PC-9 (cell line): Measurements from ENCODE around the gene STYXL2. TPM values are rescaled to one million over a fixed set of nuclear protein-coding genes. Genes with fewer than 3 reads are reported as not detected.
A peak's percentile ranks its signal among the peaks of the same experiment; 100 is the strongest.

Experiments used
- BruUV-seq: library from RNA; stranded (reverse); fragments of 400-500 nt; replicated peaks from 2 replicates; lab custom pipeline; 2021; lab: Mats Ljungman, UMichigan
- CTCF ChIA-PET: fragments of 300-600 bp; sonication (Branson Sonifier 250); formaldehyde crosslinking; loops from one replicate; lab custom pipeline; 2022; ENCODE audit warnings: antibody characterized with exemption; lab: Charles Lee
- POLR2A ChIA-PET: fragments of 300-600 bp; sonication (Branson Sonifier 250); formaldehyde crosslinking; loops from one replicate; lab custom pipeline; 2022; ENCODE audit warnings: antibody characterized with exemption; ENCODE audit not compliant: unreplicated experiment; lab: Charles Lee
- DNase-seq, 2 experiments: peaks; one replicate each; pipeline versions ENCODE4 v3.0.0 to v3.0.0-alpha.2; 2015 to 2022; ENCODE audit warnings: mixed read lengths in 1 of 2
- H2AFZ ChIP-seq: fragments of 200-600 bp; sonication (generic); 2 replicates; pipeline ENCODE4 v1.8.1; 2017; ENCODE audit warnings: antibody characterized with exemption
- H3F3A ChIP-seq: fragments of 200-600 bp; sonication (generic); 2 replicates; pipeline ENCODE4 v1.8.1; 2017; ENCODE audit warnings: antibody characterized with exemption, mild to moderate bottlenecking, low read depth; ENCODE audit not compliant: insufficient read depth
- H3K27ac ChIP-seq: fragments of 200-600 bp; sonication (generic); 2 replicates; pipeline ENCODE4 v1.6.1; 2016; ENCODE audit warnings: mixed run types
- H3K27me3 ChIP-seq: fragments of 200-600 bp; sonication (generic); 2 replicates; pipeline ENCODE4 v1.6.1; 2016; ENCODE audit warnings: low read depth, mixed run types; ENCODE audit not compliant: insufficient read depth
- H3K36me3 ChIP-seq: fragments of 200-600 bp; sonication (generic); 2 replicates; pipeline ENCODE4 v1.6.1; 2016; ENCODE audit warnings: low read depth, mixed run types
- H3K4me1 ChIP-seq: fragments of 200-600 bp; sonication (generic); replicated peaks from 2 replicates; pipeline ENCODE4 v1.6.1; 2016; ENCODE audit warnings: mixed run types; ENCODE audit not compliant: insufficient read depth
- H3K4me2 ChIP-seq: fragments of 200-600 bp; sonication (generic); 2 replicates; pipeline ENCODE4 v1.6.1; 2017; ENCODE audit warnings: mixed run types
- H3K4me3 ChIP-seq: fragments of 200-600 bp; sonication (generic); 2 replicates; pipeline ENCODE4 v1.6.1; 2016; ENCODE audit warnings: mixed run types
- H3K79me2 ChIP-seq: fragments of 200-600 bp; sonication (generic); 2 replicates; pipeline ENCODE4 v1.6.1; 2017; ENCODE audit warnings: low read depth, mixed run types
- H3K9me2 ChIP-seq: fragments of 200-600 bp; sonication (generic); 2 replicates; pipeline ENCODE4 v1.8.1; 2017; ENCODE audit warnings: mild to moderate bottlenecking; ENCODE audit not compliant: insufficient read depth
- H3K9me3 ChIP-seq: fragments of 200-600 bp; sonication (generic); 2 replicates; pipeline ENCODE4 v1.8.1; 2016; ENCODE audit warnings: low read depth; ENCODE audit not compliant: insufficient read depth
- H4K20me1 ChIP-seq: fragments of 200-600 bp; sonication (generic); 2 replicates; pipeline ENCODE4 v1.8.1; 2017; ENCODE audit not compliant: insufficient read depth
- CTCF ChIP-seq: fragments of 200-600 bp; sonication (generic); conservative IDR thresholded peaks from 2 replicates; pipeline ENCODE4 v1.6.1; 2017; ENCODE audit warnings: mixed run types, antibody characterized with exemption, mild to moderate bottlenecking, moderate library complexity
- EZH2 ChIP-seq: fragments of 200-600 bp; sonication (generic); IDR thresholded peaks from 2 replicates; pipeline ENCODE4 v1.8.0; 2017; ENCODE audit warnings: antibody characterized with exemption, low read depth
- intact Hi-C: fragments of 100-400 bp; cut with micrococcal nuclease; formaldehyde crosslinking; loops from one replicate; pipeline ENCODE4 v1.10.0; 2022; ENCODE audit not compliant: unreplicated experiment
- total RNA-seq: library from RNA; stranded (reverse); gene quantifications from 2 replicates; pipeline ENCODE4 v1.2.3, GENCODE V29; 2021

Gene STYXL2
- total RNA-seq, 1 experiment from 2014 or later = not detected

GRCh38 chr1:167102906-167103573 is 9.2 kb downstream of the STYXL2 start:
- Histone ChIP-seq H3K4me1 (peaks cover 59% of the 10 kb centered on the region), H4K20me1 (no peaks in the 10 kb centered on the region), H3K4me3 (no peak overlapping the region), H3K4me2 (peak overlapping the region; percentile 38; the same call in 1 of the 2 replicates), H3K27ac (peak overlapping the region; percentile 53; the same call in 1 of the 2 replicates), H3K27me3 (no peaks in the 10 kb centered on the region), H3K36me3 (no peaks in the 10 kb centered on the region), H3F3A (peaks cover 17% of the 10 kb centered on the region; the same call in 1 of the 2 replicates), H3K9me3 (no peaks in the 10 kb centered on the region), H3K79me2 (no peaks in the 10 kb centered on the region), H2AFZ (0 out of 2 replicates have a peak overlapping the region, but pooled peaks have one; percentile 54), H3K9me2 (no peaks in the 10 kb centered on the region)
- no peak for TF ChIP-seq CTCF
- TF ChIP-seq EZH2 = no peak
- no TSS peak for BruUV-seq
- DNase-seq = no peak
- CTCF ChIA-PET = interaction anchor here (0.7 kb wide), 1 partner anchor 584 kb away, joined by 3 read pairs; no protein-coding TSS in a partner anchor
- intact Hi-C loops = no loop called here
- POLR2A ChIA-PET = interaction anchor here (0.5 kb wide), 1 partner anchor 117 kb away, joined by 3 read pairs; no protein-coding TSS in a partner anchor

GRCh38 chr1:167104256-167104633 is 10.4 kb downstream of the STYXL2 start:
- H3K4me1 ChIP-seq = peaks cover 63% of the 10 kb centered on the region
- peaks cover 29% of the 10 kb centered on the region for H3F3A ChIP-seq
- no TSS peak for BruUV-seq
- no peaks in the 10 kb centered on the region for H3K36me3 ChIP-seq
- no peak overlapping the region for H3K4me3 ChIP-seq
- H3K4me2 ChIP-seq = no peak overlapping the region
- TF ChIP-seq CTCF = no peak
- TF ChIP-seq EZH2 = no peak
- CTCF ChIA-PET = interaction anchor here (0.6 kb wide), 2 partner anchors 12 to 116 kb away, joined by 3 to 9 read pairs; no protein-coding TSS in a partner anchor
- POLR2A ChIA-PET = no interaction called here
- no peaks in the 10 kb centered on the region for H3K9me2 ChIP-seq
- H3K27me3 ChIP-seq = no peaks in the 10 kb centered on the region
- H4K20me1 ChIP-seq = no peaks in the 10 kb centered on the region
- no peak for DNase-seq
- H3K79me2 ChIP-seq = no peaks in the 10 kb centered on the region
- no peaks in the 10 kb centered on the region for H3K9me3 ChIP-seq
- no peak overlapping the region for H3K27ac ChIP-seq
- H2AFZ ChIP-seq = no peak overlapping the region
- intact Hi-C loops = no loop called here

GRCh38 chr1:167105271-167106118 is 11.6 kb downstream of the STYXL2 start:
- no peak overlapping the region for H3K4me3 ChIP-seq
- H3K4me1 ChIP-seq = peaks cover 75% of the 10 kb centered on the region
- no peaks in the 10 kb centered on the region for H3K27me3 ChIP-seq
- H3K4me2 ChIP-seq = peak overlapping the region; percentile 21
- H4K20me1 ChIP-seq = no peaks in the 10 kb centered on the region
- H3F3A ChIP-seq = peaks cover 42% of the 10 kb centered on the region
- ChIA-PET CTCF (no interaction called here), POLR2A (no interaction called here)
- no peaks in the 10 kb centered on the region for H3K79me2 ChIP-seq
- no peaks in the 10 kb centered on the region for H3K9me3 ChIP-seq
- no TSS peak for BruUV-seq
- H3K27ac ChIP-seq = 0 out of 2 replicates have a peak overlapping the region, but pooled peaks have one; percentile 2
- no peaks in the 10 kb centered on the region for H3K36me3 ChIP-seq
- TF ChIP-seq EZH2 = no peak
- TF ChIP-seq CTCF = no peak
- DNase-seq = peak in 1 of 2 experiments; percentile 68
- H2AFZ ChIP-seq = no peak overlapping the region
- no peaks in the 10 kb centered on the region for H3K9me2 ChIP-seq
- intact Hi-C loops = loop anchor here (5.0 kb wide), 1 partner anchor 38 kb away; no protein-coding TSS in a partner anchor
